GM19193 (cell line): ENCODE data around the gene HAGHL.

Experiments used
- POLR2A ChIP-seq: IDR thresholded peaks from 4 replicates; pipeline ENCODE4 v1.6.1; 2011; ENCODE audit not compliant: insufficient read depth, insufficient read length; ENCODE audit errors: extremely low read depth

The HAGHL gene

GRCh38 chr16:726438-727290, at the start of gene HAGHL, which contains the start of gene CCDC78:
Gene HAGHL (plus strand): TSS chr16:727106. CDS start chr16:727510, 404 bp downstream.
Gene CCDC78 (minus strand): TSS chr16:726443. CDS start chr16:726367, 76 bp downstream.
- peak; percentile 22 for TF ChIP-seq POLR2A

GRCh38 chr16:677316-678190, 49.4 kb upstream of the HAGHL start:
- TF ChIP-seq POLR2A = no peak

- TF ChIP-seq POLR2A = no peak
Observed at GRCh38 chr16:678209-678857, 48.6 kb upstream of the HAGHL start.

- TF ChIP-seq POLR2A = peak; percentile 13
Observed at GRCh38 chr16:678858-679813, 47.8 kb upstream of the HAGHL start.

- TF ChIP-seq POLR2A = peak; percentile 82
Observed at GRCh38 chr16:679814-680624, 46.9 kb upstream of the HAGHL start, which contains the start of gene STUB1. Gene STUB1 (plus strand): TSS chr16:680410. CDS start chr16:680526, 116 bp downstream.

GRCh38 chr16:680625-680945, 46.3 kb upstream of the HAGHL start:
- no peak for TF ChIP-seq POLR2A

GRCh38 chr16:680967-681745, 45.8 kb upstream of the HAGHL start:
- no peak for TF ChIP-seq POLR2A

- no peak for TF ChIP-seq POLR2A
Observed at GRCh38 chr16:681746-682427, 45.0 kb upstream of the HAGHL start.

GRCh38 chr16:682493-683395, 44.2 kb upstream of the HAGHL start:
- TF ChIP-seq POLR2A = no peak

GRCh38 chr16:683396-684070, 43.4 kb upstream of the HAGHL start:
- no peak for TF ChIP-seq POLR2A
